WI38 (cell line): Measurements from ENCODE around the gene SH3BP4.

Experiments
- H3K4me3 ChIP-seq: 2 replicates; pipeline ENCODE4 v1.5.1; 2011; ENCODE audit warnings: low read depth, mild to moderate bottlenecking, control low read depth, low read length
- TF ChIP-seq, protein P1 (sequence below): IDR thresholded peaks from 2 replicates; pipeline ENCODE4 v1.5.1; 2012; ENCODE audit warnings: low read depth, mild to moderate bottlenecking, control low read depth, low read length

SH3BP4 gene

DNA sequence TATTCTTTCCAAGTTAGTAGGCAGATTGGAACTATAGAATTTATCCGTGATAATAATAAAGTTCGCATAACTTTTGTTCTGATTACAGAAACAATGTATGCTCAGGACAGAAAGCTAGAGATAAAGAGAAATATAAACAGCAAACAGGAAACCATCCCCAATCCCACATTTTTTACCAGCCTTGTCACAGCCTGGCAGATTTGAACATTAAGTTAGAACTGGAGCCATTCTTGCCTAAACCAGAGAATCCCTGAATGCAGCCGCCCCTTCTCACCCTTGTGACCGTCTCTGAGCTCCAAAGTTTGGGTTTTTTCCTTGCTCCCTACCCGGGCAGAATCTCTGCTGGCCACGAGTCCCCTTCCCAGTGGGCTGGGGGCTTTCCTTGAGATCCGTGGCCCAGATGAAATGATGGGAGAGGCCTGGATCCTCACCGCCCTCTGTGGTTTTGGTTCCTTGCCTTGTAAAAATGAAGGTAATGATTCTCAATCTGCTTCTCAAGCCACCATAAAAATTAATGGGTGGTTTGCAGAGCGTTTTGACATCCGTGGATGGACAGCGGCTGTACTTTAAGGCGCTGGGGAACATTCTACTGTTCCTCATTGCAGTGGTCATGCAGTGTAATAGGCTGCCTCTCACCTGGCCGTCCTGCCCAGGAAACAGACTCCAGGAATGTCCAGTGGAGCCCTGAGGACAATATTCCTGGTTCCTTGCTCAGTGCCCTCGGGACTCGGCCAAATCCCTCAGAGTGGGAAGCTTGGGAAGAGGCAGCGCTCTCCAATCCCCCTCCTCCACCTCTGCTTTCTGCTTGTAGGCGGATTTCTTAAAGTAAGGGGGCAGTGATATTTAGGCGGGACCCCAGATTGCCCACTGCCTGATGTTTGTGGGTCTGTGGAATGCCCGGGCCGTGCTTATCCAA is 1.6 kb downstream of the SH3BP4 start:
- peak overlapping the region; percentile 72 for H3K4me3 ChIP-seq

DNA sequence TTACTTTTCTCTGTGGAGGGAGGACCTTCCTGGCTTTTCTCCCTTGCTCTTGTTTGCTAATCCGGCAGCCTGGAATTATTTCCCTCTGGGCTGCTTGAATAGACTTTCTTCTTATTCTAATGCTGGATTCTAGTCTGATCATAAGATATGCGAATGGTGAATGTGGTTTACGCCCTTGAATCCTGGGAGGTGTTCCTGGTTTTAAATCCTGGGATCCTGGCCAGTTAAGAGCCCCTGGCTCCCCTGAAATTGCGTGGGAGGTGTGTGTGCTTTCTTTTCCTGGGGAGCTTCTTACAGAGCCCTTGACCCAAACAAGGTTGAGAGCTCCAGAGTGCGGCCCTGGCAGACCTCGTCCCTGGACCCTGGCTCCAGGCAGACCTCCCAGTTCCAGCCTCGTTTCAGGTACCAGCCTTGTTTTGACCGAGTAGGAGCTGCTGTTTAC is 2.8 kb downstream of the SH3BP4 start:
- TF ChIP-seq, protein P1, sequence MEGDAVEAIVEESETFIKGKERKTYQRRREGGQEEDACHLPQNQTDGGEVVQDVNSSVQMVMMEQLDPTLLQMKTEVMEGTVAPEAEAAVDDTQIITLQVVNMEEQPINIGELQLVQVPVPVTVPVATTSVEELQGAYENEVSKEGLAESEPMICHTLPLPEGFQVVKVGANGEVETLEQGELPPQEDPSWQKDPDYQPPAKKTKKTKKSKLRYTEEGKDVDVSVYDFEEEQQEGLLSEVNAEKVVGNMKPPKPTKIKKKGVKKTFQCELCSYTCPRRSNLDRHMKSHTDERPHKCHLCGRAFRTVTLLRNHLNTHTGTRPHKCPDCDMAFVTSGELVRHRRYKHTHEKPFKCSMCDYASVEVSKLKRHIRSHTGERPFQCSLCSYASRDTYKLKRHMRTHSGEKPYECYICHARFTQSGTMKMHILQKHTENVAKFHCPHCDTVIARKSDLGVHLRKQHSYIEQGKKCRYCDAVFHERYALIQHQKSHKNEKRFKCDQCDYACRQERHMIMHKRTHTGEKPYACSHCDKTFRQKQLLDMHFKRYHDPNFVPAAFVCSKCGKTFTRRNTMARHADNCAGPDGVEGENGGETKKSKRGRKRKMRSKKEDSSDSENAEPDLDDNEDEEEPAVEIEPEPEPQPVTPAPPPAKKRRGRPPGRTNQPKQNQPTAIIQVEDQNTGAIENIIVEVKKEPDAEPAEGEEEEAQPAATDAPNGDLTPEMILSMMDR, result no peak

More for the DNA sequence above, 1.6 kb downstream of the SH3BP4 start:
- TF ChIP-seq, protein P1, result no peak

DNA sequence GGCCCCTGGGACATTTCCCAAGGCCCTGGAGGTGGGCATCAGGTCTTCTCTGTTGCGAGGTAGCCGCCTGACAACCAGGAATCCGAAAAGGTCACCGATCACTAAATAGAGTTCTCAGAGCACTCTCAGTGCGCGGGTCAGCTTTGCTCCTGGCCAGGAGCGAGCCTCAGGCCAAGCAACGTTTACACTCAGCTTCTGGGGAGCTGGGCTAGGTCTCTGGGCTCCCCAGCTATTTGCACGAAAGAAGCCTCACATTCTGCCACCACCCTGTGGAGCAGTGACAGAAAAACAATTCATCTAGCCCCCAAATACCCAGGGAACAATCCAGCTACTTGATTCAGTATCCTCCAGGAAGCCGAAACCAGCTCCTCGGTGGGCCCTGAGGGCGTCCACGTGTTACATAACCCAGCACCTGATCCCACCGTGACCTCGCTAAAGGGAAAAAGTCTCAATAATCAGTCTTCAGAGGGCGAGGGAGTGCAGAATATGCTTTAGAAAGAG is 3.3 kb downstream of the SH3BP4 start:
- peak overlapping the region; percentile 72 for H3K4me3 ChIP-seq
- TF ChIP-seq, protein P1, result no peak

More for the DNA sequence above, 2.8 kb downstream of the SH3BP4 start:
- H3K4me3 ChIP-seq, result peak overlapping the region; percentile 72

DNA sequence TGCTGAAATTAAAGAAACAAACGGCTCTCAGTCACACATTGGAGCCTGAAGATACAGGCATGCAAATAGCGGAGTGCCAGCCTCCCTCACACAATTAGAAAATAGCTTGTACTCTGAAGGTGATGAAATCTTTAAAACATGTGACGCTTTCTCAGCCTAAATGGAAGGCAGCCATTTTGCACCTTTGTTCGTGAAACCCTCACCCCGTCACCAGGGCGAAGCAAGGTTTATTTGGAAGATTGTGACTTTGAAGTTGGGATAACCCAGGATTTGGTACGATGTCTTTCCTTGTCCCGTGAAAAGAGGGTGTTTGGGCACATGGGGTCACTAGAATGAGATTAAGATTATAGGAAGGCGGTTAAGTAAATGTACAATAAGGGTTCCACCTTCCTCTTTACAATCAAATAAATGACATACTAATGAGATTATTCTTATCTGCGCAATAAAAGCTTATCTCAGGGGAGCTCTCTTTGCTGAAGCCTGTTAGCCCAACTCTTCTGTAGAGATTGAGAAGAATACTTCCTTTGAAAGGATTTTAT is 4.2 kb downstream of the SH3BP4 start:
- TF ChIP-seq, protein P1, result no peak
- H3K4me3 ChIP-seq, result no peak overlapping the region

DNA sequence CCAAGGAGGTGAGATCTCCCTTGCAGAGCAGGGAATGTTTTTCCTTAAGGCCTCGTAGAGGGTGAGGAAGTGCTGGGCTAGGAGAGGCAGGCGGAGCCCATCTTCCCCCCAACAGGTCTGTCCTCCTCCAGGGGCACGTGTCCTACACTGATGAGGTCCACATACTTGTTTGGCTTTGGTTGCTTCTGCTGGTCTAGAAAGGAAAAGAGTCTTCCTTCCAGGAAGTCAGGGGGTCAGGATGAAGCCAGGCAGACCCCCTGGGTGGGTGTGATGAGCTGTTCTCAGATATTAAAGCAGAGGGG is 6.0 kb downstream of the SH3BP4 start:
- no peak overlapping the region for H3K4me3 ChIP-seq
- TF ChIP-seq, protein P1, result no peak

DNA sequence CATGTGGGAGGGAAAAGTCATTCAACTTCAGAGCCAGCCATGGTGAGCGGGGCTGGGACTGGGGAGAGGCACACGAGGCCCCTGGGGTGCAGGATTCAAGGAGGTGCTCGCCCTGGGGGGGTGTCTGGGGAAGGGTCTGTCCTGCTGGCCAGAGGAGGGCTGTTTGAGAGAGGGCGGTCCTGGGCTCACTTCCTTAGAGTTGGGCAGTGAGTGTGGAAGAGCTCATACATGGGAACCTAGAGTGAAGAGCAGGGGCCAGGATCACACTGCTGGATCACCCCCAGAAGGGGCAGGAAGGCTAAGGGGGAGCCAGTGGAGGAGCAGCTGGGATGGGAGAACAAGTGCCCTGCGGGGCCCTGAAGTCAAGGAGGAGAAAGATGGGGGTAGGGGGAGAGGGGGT is 6.5 kb downstream of the SH3BP4 start:
- no peak overlapping the region for H3K4me3 ChIP-seq
- TF ChIP-seq, protein P1, result no peak
